DND-41 (cell line): Measurements from ENCODE around the gene IRGC.
"Not testable (repeated sequence)": the region's sequence is repeated elsewhere in the genome, so short reads cannot be mapped to it uniquely, and the experiment has no call there.

Experiments used
- ATAC-seq: fragments of 200-7000 bp; cut with Tn5 transposase; 3 replicates; pipeline ENCODE4 v1.9.1; 2021; ENCODE audit warnings: low read depth; ENCODE audit not compliant: insufficient read depth
- DNase-seq: peaks from one replicate; pipeline ENCODE4 v3.0.0-alpha.2; 2020
- H2AFZ ChIP-seq: 2 replicates; pipeline ENCODE4 v1.6.0; 2012; ENCODE audit warnings: low read depth, low read length
- H3K27ac ChIP-seq: 2 replicates; pipeline ENCODE4 v1.5.1; 2012; ENCODE audit warnings: low read length, inconsistent platforms
- H3K27me3 ChIP-seq: fragments of 200-600 bp; sonication (generic); 2 replicates; pipeline ENCODE4 v1.6.0; 2012; ENCODE audit warnings: low read length, mild to moderate bottlenecking, inconsistent platforms; ENCODE audit not compliant: insufficient read depth, poor library complexity
- H3K36me3 ChIP-seq: 2 replicates; pipeline ENCODE4 v1.5.1; 2012; ENCODE audit warnings: low read length, inconsistent platforms; ENCODE audit not compliant: insufficient read depth
- H3K4me1 ChIP-seq: 2 replicates; pipeline ENCODE4 v1.5.1; 2012; ENCODE audit warnings: mild to moderate bottlenecking, low read length; ENCODE audit not compliant: insufficient read depth
- H3K4me2 ChIP-seq: 2 replicates; pipeline ENCODE4 v1.6.0; 2012; ENCODE audit warnings: mild to moderate bottlenecking, moderate library complexity, low read length, inconsistent platforms; ENCODE audit not compliant: insufficient read depth
- H3K4me3 ChIP-seq, 2 experiments: fragments of 200-600 bp in 1 of 2; shearing (Covaris generic) in 1 of 2; 2 replicates each; pipeline ENCODE4 v1.5.1; 2012 to 2016; ENCODE audit warnings: inconsistent platforms in 2 of 2, low read length in 2 of 2, mild to moderate bottlenecking in 2 of 2, low read depth in 1 of 2, moderate library complexity in 1 of 2
- H3K79me2 ChIP-seq: 2 replicates; pipeline ENCODE4 v1.6.0; 2012; ENCODE audit warnings: low read length, inconsistent platforms; ENCODE audit not compliant: insufficient read depth
- H3K9ac ChIP-seq: 2 replicates; pipeline ENCODE4 v1.6.0; 2012; ENCODE audit warnings: low read depth, mild to moderate bottlenecking, inconsistent platforms, low read length, moderate library complexity
- H3K9me3 ChIP-seq: 2 replicates; pipeline ENCODE4 v1.5.1; 2012; ENCODE audit warnings: low read length, moderate library complexity, mild to moderate bottlenecking, inconsistent platforms; ENCODE audit not compliant: insufficient read depth, severe bottlenecking
- H4K20me1 ChIP-seq: 2 replicates; pipeline ENCODE4 v1.6.0; 2012; ENCODE audit warnings: low read length; ENCODE audit not compliant: insufficient read depth
- CTCF ChIP-seq: IDR thresholded peaks from 2 replicates; pipeline ENCODE4 v1.5.1; 2012; ENCODE audit warnings: borderline replicate concordance, low read length, moderate library complexity, mild to moderate bottlenecking; ENCODE audit not compliant: poor library complexity, severe bottlenecking; ENCODE audit errors: extremely low read depth
- EZH2 ChIP-seq: IDR thresholded peaks from 3 replicates; pipeline ENCODE4 v1.6.1; 2012; ENCODE audit warnings: borderline replicate concordance, low read depth, mild to moderate bottlenecking, moderate library complexity, low read length, inconsistent platforms; ENCODE audit not compliant: severe bottlenecking

Gene IRGC

DNA sequence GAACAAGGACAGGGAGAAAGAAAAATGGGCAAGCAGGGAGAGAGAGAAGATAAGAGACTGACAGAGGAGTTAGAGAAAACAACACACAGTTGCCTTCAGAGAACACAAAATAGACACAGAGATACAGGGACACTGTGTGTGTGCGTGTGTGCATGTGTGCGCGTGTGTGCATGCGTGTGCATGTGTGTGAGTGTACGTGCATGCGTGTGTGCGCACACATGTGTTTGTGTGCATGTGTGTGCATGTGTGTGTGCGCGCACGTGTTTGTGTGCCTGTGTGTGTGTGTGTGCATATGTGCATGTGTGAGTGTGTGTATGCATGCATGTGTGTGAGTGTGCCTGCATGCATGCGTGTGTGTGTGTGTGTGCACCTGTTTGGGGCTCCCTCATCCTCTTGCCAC is 40.0 kb upstream of the IRGC start:
- Histone ChIP-seq H4K20me1 (no peaks in the 10 kb centered on the region), H3K27me3 (peaks cover 4% of the 10 kb centered on the region), H3K9ac (no peak overlapping the region), H2AFZ (no peak overlapping the region), H3K79me2 (no peaks in the 10 kb centered on the region), H3K4me3 (no peak overlapping the region), H3K4me1 (no peaks in the 10 kb centered on the region), H3K4me2 (no peak overlapping the region), H3K27ac (no peak overlapping the region), H3K9me3 (no peaks in the 10 kb centered on the region), H3K36me3 (no peaks in the 10 kb centered on the region)
- DNase-seq (no peak), ATAC-seq (no peak)
- TF ChIP-seq CTCF (no peak), EZH2 (no peak)

DNA sequence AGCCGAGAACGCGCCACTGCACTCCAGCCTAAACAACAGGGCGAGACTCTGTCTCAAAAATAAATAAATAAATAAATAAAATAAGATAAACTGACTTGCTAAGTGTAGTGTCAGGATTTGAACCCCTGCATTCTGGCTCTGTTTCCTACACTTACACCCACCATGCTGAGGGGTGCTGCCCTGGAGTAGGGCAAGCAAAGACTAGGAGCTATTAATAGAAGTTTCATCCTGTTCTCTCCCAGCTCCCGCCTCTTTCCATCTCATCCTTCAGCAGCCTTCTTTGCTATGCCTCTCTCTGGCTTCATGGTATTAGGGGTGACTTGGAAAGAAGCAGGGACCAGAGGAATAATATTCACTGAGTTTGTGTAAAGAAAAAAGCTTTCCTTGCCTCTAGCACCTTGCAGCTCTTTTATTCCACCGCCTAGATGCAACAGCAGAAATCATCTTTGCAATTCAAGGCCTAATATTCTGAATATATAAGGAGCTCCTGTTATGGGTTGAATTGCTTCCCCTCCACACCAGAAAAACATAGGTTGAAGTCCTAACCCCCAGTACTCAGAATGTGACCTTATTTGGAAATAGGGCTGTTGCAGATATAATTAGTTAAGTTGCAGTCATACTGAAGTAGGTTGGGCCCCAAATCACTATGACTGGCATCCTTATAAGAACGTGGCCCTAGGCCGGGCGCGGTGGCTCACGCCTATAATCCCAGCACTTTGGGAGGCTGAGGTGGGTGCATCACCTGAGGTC is 37.2 kb upstream of the IRGC start:
- ATAC-seq (no peak), DNase-seq (no peak)
- Histone ChIP-seq H4K20me1 (no peaks in the 10 kb centered on the region), H3K9ac (no peak overlapping the region), H3K27ac (no peak overlapping the region), H3K4me3 (no peak overlapping the region), H3K4me2 (no peak overlapping the region), H2AFZ (no peak overlapping the region), H3K79me2 (no peaks in the 10 kb centered on the region), H3K9me3 (no peaks in the 10 kb centered on the region), H3K27me3 (no peaks in the 10 kb centered on the region), H3K4me1 (no peaks in the 10 kb centered on the region), H3K36me3 (no peaks in the 10 kb centered on the region)
- TF ChIP-seq EZH2 = no peak
- TF ChIP-seq CTCF = no peak

- Histone ChIP-seq H3K27me3 (no peaks in the 10 kb centered on the region), H3K4me2 (no peak overlapping the region), H3K79me2 (no peaks in the 10 kb centered on the region), H3K27ac (no peak overlapping the region), H2AFZ (no peak overlapping the region), H3K36me3 (no peaks in the 10 kb centered on the region), H4K20me1 (no peaks in the 10 kb centered on the region), H3K9me3 (no peaks in the 10 kb centered on the region), H3K9ac (no peak overlapping the region), H3K4me1 (no peaks in the 10 kb centered on the region), H3K4me3 (no peak overlapping the region)
- no peak for DNase-seq
- TF ChIP-seq CTCF (no peak), EZH2 (no peak)
- ATAC-seq = no peak
These were observed 34.1 kb upstream of the IRGC start for GRCh38 chr19:43681821-43682220.

DNA sequence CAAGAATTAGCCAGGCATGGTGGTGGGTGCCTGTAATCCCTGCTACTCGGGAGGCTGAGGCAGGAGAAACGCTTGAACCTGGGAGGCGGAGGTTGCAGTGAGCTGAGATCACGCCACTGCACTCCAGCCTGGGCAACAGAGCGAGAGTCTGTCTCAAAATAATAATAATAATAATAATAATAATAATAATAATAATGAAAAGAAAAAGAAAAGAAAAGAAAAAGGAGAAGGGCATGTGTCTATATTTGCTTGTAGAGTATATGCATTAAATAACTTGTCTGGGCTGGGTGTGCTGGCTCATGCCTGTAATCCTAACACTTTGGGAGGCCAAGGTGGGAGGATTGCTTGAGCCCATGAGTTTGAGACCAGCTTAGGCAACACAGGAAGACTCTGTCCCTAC is 33.6 kb upstream of the IRGC start:
- not testable (repeated sequence) for H3K27ac ChIP-seq, H4K20me1 ChIP-seq, H3K4me2 ChIP-seq, H3K9me3 ChIP-seq, H2AFZ ChIP-seq, H3K4me1 ChIP-seq, H3K79me2 ChIP-seq, H3K36me3 ChIP-seq, H3K9ac ChIP-seq, H3K4me3 ChIP-seq, DNase-seq, H3K27me3 ChIP-seq, ATAC-seq
